C4-2B (cell line): Measurements from ENCODE around the gene PUS3.
A peak's percentile ranks its signal among the peaks of the same experiment; 100 is the strongest.

Experiments used
- H3K27ac ChIP-seq: fragments of 450-650 bp; 2 replicates; pipeline ENCODE4 v1.5.1; 2017
- ZFX ChIP-seq: fragments of 450-650 bp; IDR thresholded peaks from 2 replicates; pipeline ENCODE4 v1.6.1; 2017
- TF ChIP-seq, protein P1 (sequence below): fragments of 450-650 bp; conservative IDR thresholded peaks from 2 replicates; pipeline ENCODE4 v1.5.1; 2017; ENCODE audit warnings: mild to moderate bottlenecking

Gene PUS3

DNA sequence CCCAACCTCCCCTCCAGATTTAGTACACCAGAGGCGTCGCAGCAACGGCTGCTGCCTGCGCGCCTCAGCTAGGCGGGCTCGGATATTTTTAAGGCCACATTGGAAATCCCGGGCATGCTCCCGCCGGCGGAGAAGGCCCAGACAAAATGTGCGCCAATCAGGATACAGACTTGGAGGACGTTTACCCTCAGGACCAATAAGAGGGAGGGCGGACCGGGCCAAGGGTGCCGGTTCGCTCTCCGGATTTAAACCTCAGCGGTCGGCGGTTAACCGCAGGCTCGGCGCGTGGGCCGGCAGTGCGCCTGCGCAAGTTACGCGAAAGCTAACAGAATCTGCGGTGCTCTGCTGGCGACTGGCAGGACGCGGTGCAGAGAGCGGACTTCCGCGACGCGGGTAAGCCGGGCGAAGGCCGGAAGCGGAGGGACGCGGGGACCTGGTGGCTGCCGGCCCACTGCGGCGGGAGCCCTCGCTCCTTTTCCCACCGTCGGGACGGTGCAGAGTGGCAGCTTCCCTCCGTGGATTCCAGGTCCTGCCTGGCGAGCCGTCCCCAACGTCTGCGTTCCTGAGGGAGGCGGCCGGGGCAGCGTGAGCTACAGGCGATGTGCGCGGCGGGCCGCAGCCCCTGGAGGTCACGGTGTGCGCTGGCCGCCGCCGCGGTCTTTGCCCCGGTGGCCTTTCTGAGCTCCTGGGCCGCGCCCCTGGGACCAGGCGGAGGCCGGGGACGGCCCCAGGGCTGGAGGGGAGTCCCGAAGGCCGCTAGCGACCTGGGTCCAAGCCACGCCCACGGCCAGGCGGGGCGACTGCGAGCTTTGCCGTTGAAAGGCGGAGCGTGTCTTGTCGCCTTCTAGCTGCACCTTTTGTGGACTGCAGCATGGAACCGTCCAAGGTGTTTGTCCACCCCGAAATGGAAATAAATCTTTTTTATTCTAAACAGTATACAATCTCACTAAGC is 15.4 kb downstream of the PUS3 start, which contains the start of gene HYLS1:
HYLS1 (plus strand) TSS at position 296 of the 952 bp plus-strand sequence. CDS start 11,701 bp downstream, outside the sequence.
- TF ChIP-seq ZFX: peak; percentile 87
- TF ChIP-seq, protein P1, sequence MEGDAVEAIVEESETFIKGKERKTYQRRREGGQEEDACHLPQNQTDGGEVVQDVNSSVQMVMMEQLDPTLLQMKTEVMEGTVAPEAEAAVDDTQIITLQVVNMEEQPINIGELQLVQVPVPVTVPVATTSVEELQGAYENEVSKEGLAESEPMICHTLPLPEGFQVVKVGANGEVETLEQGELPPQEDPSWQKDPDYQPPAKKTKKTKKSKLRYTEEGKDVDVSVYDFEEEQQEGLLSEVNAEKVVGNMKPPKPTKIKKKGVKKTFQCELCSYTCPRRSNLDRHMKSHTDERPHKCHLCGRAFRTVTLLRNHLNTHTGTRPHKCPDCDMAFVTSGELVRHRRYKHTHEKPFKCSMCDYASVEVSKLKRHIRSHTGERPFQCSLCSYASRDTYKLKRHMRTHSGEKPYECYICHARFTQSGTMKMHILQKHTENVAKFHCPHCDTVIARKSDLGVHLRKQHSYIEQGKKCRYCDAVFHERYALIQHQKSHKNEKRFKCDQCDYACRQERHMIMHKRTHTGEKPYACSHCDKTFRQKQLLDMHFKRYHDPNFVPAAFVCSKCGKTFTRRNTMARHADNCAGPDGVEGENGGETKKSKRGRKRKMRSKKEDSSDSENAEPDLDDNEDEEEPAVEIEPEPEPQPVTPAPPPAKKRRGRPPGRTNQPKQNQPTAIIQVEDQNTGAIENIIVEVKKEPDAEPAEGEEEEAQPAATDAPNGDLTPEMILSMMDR: peak; percentile 35
- H3K27ac ChIP-seq: peak within 1 kb of the TSS; percentile 88

DNA sequence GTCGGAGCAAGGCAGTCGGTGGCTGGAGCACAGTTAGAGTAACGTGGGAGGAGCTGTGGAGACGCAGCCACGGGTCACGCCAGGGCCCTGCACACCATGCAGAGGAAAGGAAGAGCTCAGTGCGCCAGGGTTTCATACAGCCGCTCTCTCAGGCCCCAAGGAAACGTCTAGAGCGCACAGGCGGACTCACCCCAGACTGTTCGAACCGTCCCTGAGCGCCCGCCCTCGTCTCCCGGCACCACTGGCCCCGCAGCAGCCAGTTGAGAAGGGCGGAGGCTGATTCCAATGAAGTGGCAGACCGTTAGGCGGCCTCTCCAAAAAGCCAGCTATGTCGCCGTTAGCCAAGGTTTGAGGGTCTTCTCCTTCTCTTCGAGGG is 16.0 kb downstream of the PUS3 start:
- TF ChIP-seq, protein P1: no peak
- TF ChIP-seq ZFX: no peak

DNA sequence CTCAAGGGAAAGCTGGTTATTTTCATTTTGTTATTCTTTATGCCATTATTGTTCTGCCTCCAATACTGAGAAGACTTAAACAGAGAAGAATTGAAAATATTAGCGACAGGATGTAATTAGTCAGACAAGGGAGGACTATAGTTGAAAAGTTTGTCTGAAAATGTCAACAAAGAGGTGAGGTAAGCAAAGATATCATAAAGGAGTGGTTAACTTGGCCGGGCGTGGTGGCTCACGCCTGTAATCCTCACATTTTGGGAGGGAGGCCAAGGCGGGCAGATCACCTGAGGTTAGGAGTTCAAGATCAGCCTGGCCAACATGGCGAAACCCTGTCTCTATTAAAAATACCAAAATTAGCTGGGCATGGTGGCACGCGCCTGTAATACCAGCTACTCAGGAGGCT is 19.6 kb downstream of the PUS3 start:
- no peak overlapping the region for H3K27ac ChIP-seq
- no peak for TF ChIP-seq ZFX
- TF ChIP-seq, protein P1: no peak

More for the DNA sequence above, 16.0 kb downstream of the PUS3 start:
- peak overlapping the region; percentile 88 for H3K27ac ChIP-seq

DNA sequence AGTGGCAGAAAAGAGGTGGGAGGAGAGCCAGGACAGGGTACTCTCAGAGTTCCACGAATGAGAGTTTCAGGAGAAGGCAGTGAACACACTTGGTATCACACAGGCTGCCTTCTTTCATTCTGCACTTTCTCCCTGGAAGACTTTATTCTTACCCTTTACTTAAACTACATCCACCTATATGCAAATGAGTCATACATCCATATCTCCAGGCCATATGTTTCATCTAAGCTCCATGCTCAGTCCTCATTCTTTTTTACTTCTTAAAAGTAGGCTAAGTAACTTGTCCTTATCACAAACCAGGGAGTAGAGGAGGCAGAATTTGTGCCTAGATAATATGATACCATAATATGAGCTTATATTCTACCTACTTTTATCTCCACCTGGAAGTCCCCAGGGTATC is 21.7 kb downstream of the PUS3 start:
- H3K27ac ChIP-seq: no peak overlapping the region
- TF ChIP-seq, protein P1: no peak
- no peak for TF ChIP-seq ZFX

DNA sequence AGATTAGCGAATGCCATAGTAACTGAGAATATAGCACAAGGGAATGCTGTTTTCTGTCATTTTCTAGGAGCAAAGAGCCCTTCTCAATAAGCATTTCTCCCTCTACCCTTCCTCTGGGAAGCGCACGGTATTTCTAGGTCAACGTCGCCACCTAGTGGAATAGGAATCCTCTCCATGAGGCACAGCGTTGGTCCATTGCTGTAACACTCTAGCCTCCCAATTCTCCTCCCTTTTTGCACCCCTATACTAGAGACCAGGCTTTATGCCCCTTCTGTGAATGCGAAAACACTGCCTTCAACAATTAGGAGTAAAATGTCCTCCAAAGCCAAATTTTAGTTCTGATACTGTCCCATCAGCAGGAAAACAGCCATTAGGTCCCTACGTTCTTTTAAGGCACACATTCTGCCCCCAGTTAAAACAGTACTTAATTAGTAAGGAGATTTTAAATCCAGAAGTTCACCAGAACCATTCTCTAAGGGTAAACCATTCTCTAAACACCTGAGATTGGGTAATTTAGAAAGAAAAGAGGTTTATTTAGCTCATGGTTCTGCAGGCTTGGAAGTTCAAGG is 28.4 kb downstream of the PUS3 start:
- no peak for TF ChIP-seq ZFX
- TF ChIP-seq, protein P1: peak; percentile 92

DNA sequence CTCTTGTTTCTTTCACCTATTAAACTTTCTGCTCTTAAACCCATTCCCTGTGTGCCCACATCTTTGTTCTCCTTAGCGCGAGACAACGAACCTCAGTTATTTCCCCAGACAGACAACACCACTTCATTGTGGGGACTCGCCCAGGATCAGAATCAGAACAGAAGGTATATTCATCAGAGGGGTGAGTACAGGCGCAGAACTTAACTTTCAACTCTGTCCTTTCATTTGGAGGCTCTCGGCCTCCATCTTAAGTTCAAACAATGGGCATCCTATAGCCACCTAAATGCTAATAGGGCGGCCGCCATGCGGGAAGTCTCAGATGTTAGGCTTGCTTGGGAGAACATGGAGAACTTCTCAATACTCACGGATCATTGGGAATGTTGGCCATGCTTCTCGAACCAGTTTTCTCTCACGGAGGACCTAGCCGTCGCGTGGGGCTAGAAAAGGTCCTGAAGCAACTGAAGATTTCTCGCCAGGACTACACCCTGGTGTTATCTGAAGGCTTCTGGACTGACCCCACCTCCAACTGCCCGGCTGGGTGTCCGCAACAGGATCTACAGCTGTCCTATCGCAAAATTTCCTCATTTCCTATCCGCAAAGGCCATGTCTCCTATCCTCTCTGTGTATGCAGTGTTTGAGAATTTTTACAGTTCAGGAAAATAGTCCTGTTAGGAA is 29.0 kb downstream of the PUS3 start:
- H3K27ac ChIP-seq: peak overlapping the region; percentile 66
- no peak for TF ChIP-seq ZFX
- TF ChIP-seq, protein P1: no peak

More for the DNA sequence above, 28.4 kb downstream of the PUS3 start:
- H3K27ac ChIP-seq: peak overlapping the region; percentile 66

DNA sequence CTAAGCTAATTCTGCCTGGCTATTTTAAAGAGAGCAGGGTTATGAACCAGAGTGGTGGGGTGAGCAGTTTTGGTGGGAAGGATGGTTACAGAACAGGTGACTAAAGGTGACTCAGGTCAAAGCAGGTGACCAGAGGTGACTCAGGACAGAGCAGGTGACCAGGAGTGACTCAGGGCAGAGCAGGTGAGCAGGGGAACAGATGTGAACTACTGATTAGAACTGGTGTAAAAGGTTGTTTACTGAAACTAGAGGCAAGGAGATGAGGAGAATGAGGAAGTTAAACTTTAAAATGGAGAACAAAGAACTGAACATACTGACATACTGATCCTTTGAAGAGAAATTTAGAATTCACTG is 30.9 kb downstream of the PUS3 start:
- TF ChIP-seq, protein P1: no peak
- TF ChIP-seq ZFX: no peak
- no peak overlapping the region for H3K27ac ChIP-seq
